ENCODE data around the gene LDLR. TPM values are rescaled to one million over a fixed set of nuclear protein-coding genes. Genes with fewer than 3 reads are reported as not detected.

Gene LDLR
- total and polyA plus RNA-seq, 2 donors from 2014 or later, result 17.6 to 42.4 TPM

DNA sequence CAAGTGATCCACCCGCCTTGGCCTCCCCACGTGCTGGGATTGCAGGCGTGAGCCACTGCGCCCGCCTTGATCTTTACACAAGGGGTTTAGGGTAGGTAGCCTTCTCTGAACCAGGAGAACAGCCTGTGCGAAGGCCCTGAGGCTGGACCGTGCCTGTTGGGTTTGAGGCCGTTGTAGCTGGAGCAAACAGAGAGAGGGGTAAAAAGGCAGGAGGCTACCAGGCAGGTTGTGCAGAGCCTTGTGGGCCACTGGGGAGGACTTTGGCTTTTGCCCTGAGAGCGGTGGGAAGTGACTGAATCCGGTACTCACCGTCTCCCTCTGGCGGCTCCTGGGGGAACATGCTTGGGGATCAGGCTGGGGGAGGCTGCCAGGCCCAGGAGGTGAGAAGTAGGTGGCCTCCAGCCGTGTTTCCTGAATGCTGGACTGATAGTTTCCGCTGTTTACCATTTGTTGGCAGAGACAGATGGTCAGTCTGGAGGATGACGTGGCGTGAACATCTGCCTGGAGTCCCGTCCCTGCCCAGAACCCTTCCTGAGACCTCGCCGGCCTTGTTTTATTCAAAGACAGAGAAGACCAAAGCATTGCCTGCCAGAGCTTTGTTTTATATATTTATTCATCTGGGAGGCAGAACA lies 41.7 kb downstream of the LDLR start:
- peak overlapping the region; percentile 29 to 76 for H3K27ac ChIP-seq (ENCODE audit: low read depth in 2 of 2, low read length in 2 of 2)
- H3K4me1 ChIP-seq (ENCODE audit: control insufficient read depth in 2 of 3, insufficient read depth in 2 of 3, low read depth in 1 of 3, low read length in 3 of 3), result peaks cover 0 to 8% (median 0%) of the 10 kb centered on the region in 3 donors
- FAIRE-seq (no peak), DNase-seq (peak; percentile 79 to 90 (median 86))
- peaks cover 0 to 13% (median 12%) of the 10 kb centered on the region in 3 donors for H3K36me3 ChIP-seq (ENCODE audit: control insufficient read depth in 2 of 3, insufficient read depth in 3 of 3, low read length in 3 of 3)
- intact Hi-C loops (cut with DNase I), result no loop called here
- H3K27me3 ChIP-seq (ENCODE audit: control insufficient read depth, insufficient read depth, low read length), result no peaks in the 10 kb centered on the region
- no peak overlapping the region for H3K4me3 ChIP-seq (ENCODE audit: low read length in 3 of 3)
- H3K9ac ChIP-seq (ENCODE audit: low read length in 3 of 3), result no peak overlapping the region
- no peaks in the 10 kb centered on the region for H3K9me3 ChIP-seq (ENCODE audit: control insufficient read depth in 2 of 3, insufficient read depth in 1 of 3, low read length in 3 of 3)
- TF ChIP-seq, protein P1, sequence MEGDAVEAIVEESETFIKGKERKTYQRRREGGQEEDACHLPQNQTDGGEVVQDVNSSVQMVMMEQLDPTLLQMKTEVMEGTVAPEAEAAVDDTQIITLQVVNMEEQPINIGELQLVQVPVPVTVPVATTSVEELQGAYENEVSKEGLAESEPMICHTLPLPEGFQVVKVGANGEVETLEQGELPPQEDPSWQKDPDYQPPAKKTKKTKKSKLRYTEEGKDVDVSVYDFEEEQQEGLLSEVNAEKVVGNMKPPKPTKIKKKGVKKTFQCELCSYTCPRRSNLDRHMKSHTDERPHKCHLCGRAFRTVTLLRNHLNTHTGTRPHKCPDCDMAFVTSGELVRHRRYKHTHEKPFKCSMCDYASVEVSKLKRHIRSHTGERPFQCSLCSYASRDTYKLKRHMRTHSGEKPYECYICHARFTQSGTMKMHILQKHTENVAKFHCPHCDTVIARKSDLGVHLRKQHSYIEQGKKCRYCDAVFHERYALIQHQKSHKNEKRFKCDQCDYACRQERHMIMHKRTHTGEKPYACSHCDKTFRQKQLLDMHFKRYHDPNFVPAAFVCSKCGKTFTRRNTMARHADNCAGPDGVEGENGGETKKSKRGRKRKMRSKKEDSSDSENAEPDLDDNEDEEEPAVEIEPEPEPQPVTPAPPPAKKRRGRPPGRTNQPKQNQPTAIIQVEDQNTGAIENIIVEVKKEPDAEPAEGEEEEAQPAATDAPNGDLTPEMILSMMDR (IDR thresholded peaks at IDR 0.05; ENCODE audit: borderline replicate concordance, extremely low read depth, insufficient read depth), result peak; percentile 82

DNA sequence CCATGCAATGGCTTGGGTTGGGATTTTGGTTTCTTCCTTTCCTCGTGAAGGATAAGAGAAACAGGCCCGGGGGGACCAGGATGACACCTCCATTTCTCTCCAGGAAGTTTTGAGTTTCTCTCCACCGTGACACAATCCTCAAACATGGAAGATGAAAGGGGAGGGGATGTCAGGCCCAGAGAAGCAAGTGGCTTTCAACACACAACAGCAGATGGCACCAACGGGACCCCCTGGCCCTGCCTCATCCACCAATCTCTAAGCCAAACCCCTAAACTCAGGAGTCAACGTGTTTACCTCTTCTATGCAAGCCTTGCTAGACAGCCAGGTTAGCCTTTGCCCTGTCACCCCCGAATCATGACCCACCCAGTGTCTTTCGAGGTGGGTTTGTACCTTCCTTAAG lies 42.2 kb downstream of the LDLR start:
- DNase-seq (no peak), FAIRE-seq (no peak)
- Histone ChIP-seq H3K36me3 (ENCODE audit: control insufficient read depth in 2 of 3, insufficient read depth in 3 of 3, low read length in 3 of 3) (peaks cover 0 to 13% (median 12%) of the 10 kb centered on the region in 3 donors), H3K27ac (ENCODE audit: low read depth in 2 of 2, low read length in 2 of 2) (peak overlapping the region; percentile 4 to 67), H3K9ac (ENCODE audit: low read length in 3 of 3) (no peak overlapping the region), H3K27me3 (ENCODE audit: control insufficient read depth, insufficient read depth, low read length) (no peaks in the 10 kb centered on the region), H3K9me3 (ENCODE audit: control insufficient read depth in 2 of 3, insufficient read depth in 1 of 3, low read length in 3 of 3) (no peaks in the 10 kb centered on the region), H3K4me3 (ENCODE audit: low read length in 3 of 3) (no peak overlapping the region), H3K4me1 (ENCODE audit: control insufficient read depth in 2 of 3, insufficient read depth in 2 of 3, low read depth in 1 of 3, low read length in 3 of 3) (peaks cover 0 to 8% (median 0%) of the 10 kb centered on the region in 3 donors)
- TF ChIP-seq, protein P1 (IDR thresholded peaks at IDR 0.05; ENCODE audit: borderline replicate concordance, extremely low read depth, insufficient read depth), result no peak
- intact Hi-C loops (cut with DNase I), result no loop called here

DNA sequence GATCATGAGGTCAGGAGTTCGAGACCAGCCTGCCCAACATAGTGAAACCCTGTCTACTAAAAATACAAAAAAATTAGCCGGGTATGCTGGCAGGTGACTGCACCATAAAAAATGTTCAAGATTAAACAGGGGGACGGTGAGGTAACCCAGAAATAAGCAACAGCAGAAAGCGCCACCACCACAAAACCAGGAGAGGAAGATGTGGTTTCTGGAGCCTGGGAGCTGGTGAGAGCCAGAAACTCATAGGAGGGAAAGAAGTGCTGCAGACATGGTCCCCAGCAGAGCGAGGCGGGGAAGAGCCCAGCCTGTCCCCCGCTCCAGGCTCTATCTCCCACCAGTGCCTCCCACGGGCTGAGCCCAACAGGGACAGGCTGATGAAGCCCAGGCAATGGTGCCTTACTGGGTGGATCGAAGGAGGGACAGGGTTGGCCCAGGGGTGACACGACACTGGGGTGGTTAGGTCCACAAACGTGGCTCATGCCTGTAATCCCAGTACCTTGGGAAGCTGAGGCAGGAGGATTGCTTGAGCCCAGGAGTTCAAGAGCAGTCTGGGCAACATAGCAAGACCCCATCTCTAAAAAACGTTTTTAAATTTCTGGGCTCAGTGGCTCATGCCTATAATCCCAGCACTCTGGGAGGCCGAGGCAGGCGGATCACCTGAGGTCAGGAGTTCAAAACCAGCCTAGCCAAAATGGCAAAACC lies 47.3 kb downstream of the LDLR start:
- H3K27ac ChIP-seq (ENCODE audit: low read depth in 2 of 2, low read length in 2 of 2), result no peak overlapping the region
- no peak for FAIRE-seq

More for the DNA sequence above, 47.3 kb downstream of the LDLR start:
- Histone ChIP-seq H3K9ac (ENCODE audit: low read length in 3 of 3) (no peak overlapping the region), H3K27me3 (ENCODE audit: control insufficient read depth, insufficient read depth, low read length) (no peaks in the 10 kb centered on the region), H3K9me3 (ENCODE audit: control insufficient read depth in 2 of 3, insufficient read depth in 1 of 3, low read length in 3 of 3) (no peaks in the 10 kb centered on the region), H3K4me1 (ENCODE audit: control insufficient read depth in 2 of 3, insufficient read depth in 2 of 3, low read depth in 1 of 3, low read length in 3 of 3) (peaks cover 0 to 19% (median 8%) of the 10 kb centered on the region in 3 donors), H3K36me3 (ENCODE audit: control insufficient read depth in 2 of 3, insufficient read depth in 3 of 3, low read length in 3 of 3) (peaks cover 0 to 6% (median 5%) of the 10 kb centered on the region in 3 donors), H3K4me3 (ENCODE audit: low read length in 3 of 3) (no peak overlapping the region)
- TF ChIP-seq, protein P1 (IDR thresholded peaks at IDR 0.05; ENCODE audit: borderline replicate concordance, extremely low read depth, insufficient read depth), result no peak
- DNase-seq, result no peak
- intact Hi-C loops (cut with DNase I), result loop anchor here (5.0 kb wide), 1 partner anchor 66 kb away; no protein-coding TSS in a partner anchor
